Thoracic aorta (tissue), 2 donors: ENCODE measurements around the gene SSC5D. TPM values are rescaled to one million over a fixed set of nuclear protein-coding genes. Genes with fewer than 3 reads are reported as not detected.

ENCODE experiments used
- ATAC-seq: fragments of 150-250 bp; one replicate; pipeline ENCODE4 v1.8.0; 2017; ENCODE audit warnings: low read depth; ENCODE audit not compliant: insufficient number of reproducible peaks, low FRiP score
- DNase-seq: peaks from one replicate; pipeline ENCODE4 v3.0.0-alpha.2; 2020; ENCODE audit warnings: low spot score
- H3K27ac ChIP-seq, 2 donors: fragments of 200-600 bp; sonication (generic); 1 replicate in 1 of 2; 2 replicates in 1 of 2; pipeline ENCODE4 v1.5.1; 2016; ENCODE audit warnings: mild to moderate bottlenecking in 2 of 2, moderate library complexity in 2 of 2
- H3K27me3 ChIP-seq: fragments of 200-600 bp; sonication (generic); replicated peaks from 2 replicates; pipeline ENCODE4 v1.6.0; 2016; ENCODE audit warnings: mild to moderate bottlenecking; ENCODE audit not compliant: insufficient read depth
- H3K36me3 ChIP-seq: fragments of 200-600 bp; sonication (generic); one replicate; pipeline ENCODE4 v1.5.1; 2016
- H3K4me1 ChIP-seq, 2 donors: fragments of 200-600 bp; sonication (generic); 1 replicate in 1 of 2; 2 replicates in 1 of 2; pipeline versions ENCODE4 v1.5.1 to v1.6.0; 2016; ENCODE audit warnings: low read depth in 2 of 2, mild to moderate bottlenecking in 1 of 2; ENCODE audit not compliant: control insufficient read depth in 1 of 2
- H3K4me3 ChIP-seq: fragments of 200-600 bp; sonication (generic); 2 replicates; pipeline ENCODE4 v1.5.1; 2016; ENCODE audit warnings: mild to moderate bottlenecking
- H3K9me3 ChIP-seq: fragments of 200-600 bp; sonication (generic); 2 replicates; pipeline ENCODE4 v1.5.1; 2016
- CTCF ChIP-seq: fragments of 200-600 bp; sonication (generic); IDR thresholded peaks from one replicate; pipeline ENCODE4 v1.5.1; 2019; ENCODE audit warnings: antibody characterized with exemption
- total RNA-seq, 2 donors: library from RNA; depleted of rRNA; stranded (reverse); fragments of >200 nt; gene quantifications; one replicate each; pipeline versions ENCODE4 v1.1.0 to v1.2.3, GENCODE V29; 2016

The SSC5D gene
- total RNA-seq, 2 donors from 2014 or later, result 4.3 to 58.3 TPM

- H3K4me1 ChIP-seq, result peaks cover 4 to 23% of the 10 kb centered on the region in 2 donors
- H3K27ac ChIP-seq, result no peak overlapping the region
- ATAC-seq, result no peak
- H3K4me3 ChIP-seq, result no peak overlapping the region
- H3K27me3 ChIP-seq, result no peaks in the 10 kb centered on the region
- no peaks in the 10 kb centered on the region for H3K36me3 ChIP-seq
- no peak for TF ChIP-seq CTCF
- no peaks in the 10 kb centered on the region for H3K9me3 ChIP-seq
- DNase-seq, result no peak
Observed at GRCh38 chr19:55457683-55458457, 30.4 kb upstream of the SSC5D start.

- Histone ChIP-seq H3K27me3 (no peaks in the 10 kb centered on the region), H3K4me1 (peaks cover 4 to 20% of the 10 kb centered on the region in 2 donors), H3K27ac (no peak overlapping the region), H3K9me3 (no peaks in the 10 kb centered on the region), H3K36me3 (no peaks in the 10 kb centered on the region), H3K4me3 (no peak overlapping the region)
- TF ChIP-seq CTCF, result no peak
- no peak for ATAC-seq
- DNase-seq, result no peak
Observed at GRCh38 chr19:55459551-55459949, 28.7 kb upstream of the SSC5D start.

GRCh38 chr19:55459950-55460657, 28.1 kb upstream of the SSC5D start:
- Histone ChIP-seq H3K9me3 (no peaks in the 10 kb centered on the region), H3K27me3 (no peaks in the 10 kb centered on the region), H3K4me1 (peaks cover 4 to 20% of the 10 kb centered on the region in 2 donors), H3K36me3 (no peaks in the 10 kb centered on the region), H3K27ac (peak overlapping the region; percentile 19 to 32), H3K4me3 (peak overlapping the region; percentile 100)
- no peak for ATAC-seq
- TF ChIP-seq CTCF, result no peak
- DNase-seq, result no peak

- peak overlapping the region; percentile 77 to 82 for H3K27ac ChIP-seq
- TF ChIP-seq CTCF, result no peak
- H3K4me3 ChIP-seq, result peak overlapping the region; percentile 100
- ATAC-seq, result peak; percentile 24
- H3K36me3 ChIP-seq, result no peaks in the 10 kb centered on the region
- no peaks in the 10 kb centered on the region for H3K9me3 ChIP-seq
- peaks cover 4 to 20% of the 10 kb centered on the region in 2 donors for H3K4me1 ChIP-seq
- DNase-seq, result peak; percentile 42
- H3K27me3 ChIP-seq, result no peaks in the 10 kb centered on the region
Observed at GRCh38 chr19:55460670-55461258, 27.5 kb upstream of the SSC5D start.
